H1 (cell line): ENCODE data around the gene SLC35B1. TPM values are rescaled to one million over a fixed set of nuclear protein-coding genes. Genes with fewer than 3 reads are reported as not detected.

ENCODE experiments used
- ASH2L ChIP-seq: fragments of 200-600, 300-600 bp; sonication (generic); IDR thresholded peaks from one replicate; pipeline ENCODE4 v1.7.1; 2017; ENCODE audit warnings: low read length
- polyA plus RNA-seq, 7 experiments: library from polyadenylated mRNA; depleted of rRNA in 3 of 7; stranded (reverse) in 5 of 7; unstranded in 2 of 7; fragments of >200 nt in 5 of 7; fragments of 200-250 nt in 2 of 7; gene quantifications; 1 replicate in 5 of 7; 2 replicates in 1 of 7; 4 replicates in 1 of 7; pipeline versions ENCODE4 v1.2.1 to v1.2.3, GENCODE V29; 2011 to 2013; ENCODE audit warnings: missing spikeins in 2 of 7, mixed read lengths in 2 of 7
- total RNA-seq: library from RNA; stranded (reverse); fragmentation: NEBNext Ultra II Directional; extraction: Animal tissue kit (Norgen Biotek cat#: 25700); gene quantifications from 2 replicates; pipeline ENCODE4 v1.2.1, GENCODE V29; 2021

Gene SLC35B1
- total and polyA plus RNA-seq, 2 of the 8 experiments (the other 6 are each of a cell fraction or from before 2014, with no cell fraction given): 56.5 to 87.7 TPM

DNA sequence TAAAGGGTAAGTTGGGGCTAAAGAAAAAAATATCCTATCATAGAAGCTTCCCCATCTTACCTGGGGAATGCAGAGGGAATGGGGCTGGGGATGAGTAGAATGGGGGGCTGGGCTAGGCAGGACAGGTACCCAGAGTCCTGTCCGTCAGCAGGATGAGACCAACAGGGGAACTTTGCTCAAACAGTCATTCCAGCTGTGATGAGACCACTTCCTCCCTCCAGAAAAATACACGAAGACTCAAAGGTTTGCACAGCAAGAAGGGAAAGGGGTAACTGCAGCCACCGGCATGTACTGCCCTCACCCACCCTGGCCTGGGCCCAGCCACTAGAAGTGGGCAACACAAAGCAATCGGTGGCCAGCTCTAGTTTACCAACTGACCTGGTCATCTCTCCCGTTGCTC is 20.7 kb upstream of the SLC35B1 start (continued):
- no peak for TF ChIP-seq ASH2L
- TF ChIP-seq, all 59 proteins: peak for 0
